ENCODE data around the gene KIAA2012. TPM values are rescaled to one million over a fixed set of nuclear protein-coding genes. Genes with fewer than 3 reads are reported as not detected.

The KIAA2012 gene
- polyA plus RNA-seq, 1 donor (not counting 4 experiments of a cell fraction or from before 2014, with no cell fraction given): not detected

DNA sequence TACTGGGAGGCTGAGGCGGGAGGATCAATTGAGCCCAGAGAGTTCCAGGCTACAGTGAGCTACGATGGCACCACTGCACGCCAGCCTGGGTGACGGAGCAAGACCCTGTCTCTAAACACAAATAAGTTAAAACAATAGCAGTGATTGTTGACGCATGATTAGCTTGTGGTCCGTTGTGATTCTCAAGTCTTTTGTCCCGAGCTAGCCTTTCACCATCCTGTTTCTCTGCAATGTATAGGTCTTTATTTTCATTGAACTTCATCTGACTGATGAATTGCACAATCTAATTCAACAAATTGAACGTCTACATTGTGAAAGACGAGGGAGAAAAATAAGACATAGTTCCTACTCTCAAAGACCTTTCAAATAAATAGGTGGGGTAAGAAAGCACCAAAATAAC lies 48.2 kb upstream of the KIAA2012 start:
- FAIRE-seq (no peak), DNase-seq (ENCODE audit: low read depth, low spot score) (no peak)
- Histone ChIP-seq H3K9me3 (ENCODE audit: control insufficient read depth, low read depth, low read length) (no peaks in the 10 kb centered on the region), H3K4me3 (ENCODE audit: control insufficient read depth in 2 of 3, extremely low read depth in 1 of 3, insufficient read depth in 2 of 3, low read depth in 1 of 3, low read length in 3 of 3) (no peak overlapping the region), H3K9ac (ENCODE audit: control insufficient read depth, extremely low read depth, insufficient read depth, low read length) (no peak overlapping the region), H3K4me2 (ENCODE audit: control insufficient read depth, extremely low read depth, insufficient read depth, low read depth, low read length) (no peak overlapping the region), H3K36me3 (ENCODE audit: control insufficient read depth in 2 of 2, extremely low read depth in 1 of 2, insufficient read depth in 2 of 2, low read length in 2 of 2) (no peaks in the 10 kb centered on the region), H3K27me3 (ENCODE audit: control insufficient read depth, extremely low read depth, insufficient read depth, low read length) (peaks cover 4% of the 10 kb centered on the region), H3K9me1 (ENCODE audit: control insufficient read depth, extremely low read depth, insufficient read depth, low read length) (no peaks in the 10 kb centered on the region), H2AFZ (ENCODE audit: control insufficient read depth, low read length) (no peak overlapping the region), H4K20me1 (ENCODE audit: control insufficient read depth, extremely low read depth, insufficient read depth, low read length) (no peaks in the 10 kb centered on the region), H3K27ac (ENCODE audit: control insufficient read depth, insufficient read depth, low read length) (no peak overlapping the region), H3K4me1 (ENCODE audit: control insufficient read depth, extremely low read depth, insufficient read depth, low read length) (no peaks in the 10 kb centered on the region), H3K79me2 (ENCODE audit: control insufficient read depth, insufficient read depth, low read length) (no peaks in the 10 kb centered on the region)
- dilution Hi-C loops (cut with MboI; ENCODE audit: extremely low pct_ligation_motif_present, low sequenced_read_pairs): no loop called here
- TF ChIP-seq, protein P1, sequence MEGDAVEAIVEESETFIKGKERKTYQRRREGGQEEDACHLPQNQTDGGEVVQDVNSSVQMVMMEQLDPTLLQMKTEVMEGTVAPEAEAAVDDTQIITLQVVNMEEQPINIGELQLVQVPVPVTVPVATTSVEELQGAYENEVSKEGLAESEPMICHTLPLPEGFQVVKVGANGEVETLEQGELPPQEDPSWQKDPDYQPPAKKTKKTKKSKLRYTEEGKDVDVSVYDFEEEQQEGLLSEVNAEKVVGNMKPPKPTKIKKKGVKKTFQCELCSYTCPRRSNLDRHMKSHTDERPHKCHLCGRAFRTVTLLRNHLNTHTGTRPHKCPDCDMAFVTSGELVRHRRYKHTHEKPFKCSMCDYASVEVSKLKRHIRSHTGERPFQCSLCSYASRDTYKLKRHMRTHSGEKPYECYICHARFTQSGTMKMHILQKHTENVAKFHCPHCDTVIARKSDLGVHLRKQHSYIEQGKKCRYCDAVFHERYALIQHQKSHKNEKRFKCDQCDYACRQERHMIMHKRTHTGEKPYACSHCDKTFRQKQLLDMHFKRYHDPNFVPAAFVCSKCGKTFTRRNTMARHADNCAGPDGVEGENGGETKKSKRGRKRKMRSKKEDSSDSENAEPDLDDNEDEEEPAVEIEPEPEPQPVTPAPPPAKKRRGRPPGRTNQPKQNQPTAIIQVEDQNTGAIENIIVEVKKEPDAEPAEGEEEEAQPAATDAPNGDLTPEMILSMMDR (optimal IDR thresholded peaks at IDR 0.05 in 1 of 3, IDR thresholded peaks at IDR 0.05 in 1 of 3, conservative IDR thresholded peaks at IDR 0.05 in 1 of 3; ENCODE audit: extremely low read depth in 1 of 3, insufficient read depth in 2 of 3, low read length in 3 of 3): no peak
- no peak for TF ChIP-seq EZH2 (IDR thresholded peaks at IDR 0.05; ENCODE audit: low read length)

DNA sequence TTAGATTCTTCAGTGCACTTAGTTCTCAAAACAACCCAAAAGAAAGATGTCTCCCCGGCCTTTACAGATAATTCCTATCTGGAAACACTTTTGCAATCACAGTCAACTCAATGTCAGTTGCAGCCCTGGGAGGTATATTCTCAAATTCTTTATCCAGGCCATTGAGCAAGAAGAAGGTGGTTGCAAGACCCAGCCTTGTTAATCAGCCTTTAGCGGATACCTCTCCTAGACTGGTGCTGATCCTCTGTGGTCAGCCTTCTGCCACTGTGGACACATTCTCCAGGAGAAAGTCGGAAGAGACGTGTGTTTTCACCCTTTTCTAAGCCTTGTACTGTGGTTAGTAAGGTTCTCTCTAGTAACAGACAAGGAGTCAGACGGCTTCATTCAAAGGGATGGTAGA lies 47.2 kb upstream of the KIAA2012 start:
- Histone ChIP-seq H3K9me3 (ENCODE audit: control insufficient read depth, low read depth, low read length) (no peaks in the 10 kb centered on the region), H3K9me1 (ENCODE audit: control insufficient read depth, extremely low read depth, insufficient read depth, low read length) (no peaks in the 10 kb centered on the region), H2AFZ (ENCODE audit: control insufficient read depth, low read length) (no peak overlapping the region), H3K27me3 (ENCODE audit: control insufficient read depth, extremely low read depth, insufficient read depth, low read length) (no peaks in the 10 kb centered on the region), H3K4me3 (ENCODE audit: control insufficient read depth in 2 of 3, extremely low read depth in 1 of 3, insufficient read depth in 2 of 3, low read depth in 1 of 3, low read length in 3 of 3) (no peak overlapping the region), H3K4me2 (ENCODE audit: control insufficient read depth, extremely low read depth, insufficient read depth, low read depth, low read length) (no peak overlapping the region), H3K4me1 (ENCODE audit: control insufficient read depth, extremely low read depth, insufficient read depth, low read length) (no peaks in the 10 kb centered on the region), H3K9ac (ENCODE audit: control insufficient read depth, extremely low read depth, insufficient read depth, low read length) (no peak overlapping the region), H4K20me1 (ENCODE audit: control insufficient read depth, extremely low read depth, insufficient read depth, low read length) (no peaks in the 10 kb centered on the region), H3K27ac (ENCODE audit: control insufficient read depth, insufficient read depth, low read length) (no peak overlapping the region), H3K79me2 (ENCODE audit: control insufficient read depth, insufficient read depth, low read length) (no peaks in the 10 kb centered on the region), H3K36me3 (ENCODE audit: control insufficient read depth in 2 of 2, extremely low read depth in 1 of 2, insufficient read depth in 2 of 2, low read length in 2 of 2) (no peaks in the 10 kb centered on the region)
- no peak for FAIRE-seq
- dilution Hi-C loops (cut with MboI; ENCODE audit: extremely low pct_ligation_motif_present, low sequenced_read_pairs): no loop called here
- no peak for DNase-seq (ENCODE audit: low read depth, low spot score)
- TF ChIP-seq, protein P1 (optimal IDR thresholded peaks at IDR 0.05 in 1 of 3, IDR thresholded peaks at IDR 0.05 in 1 of 3, conservative IDR thresholded peaks at IDR 0.05 in 1 of 3; ENCODE audit: extremely low read depth in 1 of 3, insufficient read depth in 2 of 3, low read length in 3 of 3): no peak
- TF ChIP-seq EZH2 (IDR thresholded peaks at IDR 0.05; ENCODE audit: low read length): no peak
